PC-3 (cell line): ENCODE measurements around the gene RSRC1.

ENCODE experiments used
- EZH2phosphoT487 ChIP-seq: fragments of 300-600 bp; sonication (generic); IDR thresholded peaks from 2 replicates; pipeline ENCODE4 v1.6.1; 2018; ENCODE audit warnings: mild to moderate bottlenecking, antibody characterized with exemption, low read length, borderline replicate concordance
- TF ChIP-seq, protein P1 (sequence below): fragments of 300-600 bp; sonication (generic); conservative IDR thresholded peaks from 2 replicates; pipeline ENCODE4 v1.5.1; 2017; ENCODE audit warnings: antibody characterized with exemption, low read depth, mild to moderate bottlenecking, low read length

DNA sequence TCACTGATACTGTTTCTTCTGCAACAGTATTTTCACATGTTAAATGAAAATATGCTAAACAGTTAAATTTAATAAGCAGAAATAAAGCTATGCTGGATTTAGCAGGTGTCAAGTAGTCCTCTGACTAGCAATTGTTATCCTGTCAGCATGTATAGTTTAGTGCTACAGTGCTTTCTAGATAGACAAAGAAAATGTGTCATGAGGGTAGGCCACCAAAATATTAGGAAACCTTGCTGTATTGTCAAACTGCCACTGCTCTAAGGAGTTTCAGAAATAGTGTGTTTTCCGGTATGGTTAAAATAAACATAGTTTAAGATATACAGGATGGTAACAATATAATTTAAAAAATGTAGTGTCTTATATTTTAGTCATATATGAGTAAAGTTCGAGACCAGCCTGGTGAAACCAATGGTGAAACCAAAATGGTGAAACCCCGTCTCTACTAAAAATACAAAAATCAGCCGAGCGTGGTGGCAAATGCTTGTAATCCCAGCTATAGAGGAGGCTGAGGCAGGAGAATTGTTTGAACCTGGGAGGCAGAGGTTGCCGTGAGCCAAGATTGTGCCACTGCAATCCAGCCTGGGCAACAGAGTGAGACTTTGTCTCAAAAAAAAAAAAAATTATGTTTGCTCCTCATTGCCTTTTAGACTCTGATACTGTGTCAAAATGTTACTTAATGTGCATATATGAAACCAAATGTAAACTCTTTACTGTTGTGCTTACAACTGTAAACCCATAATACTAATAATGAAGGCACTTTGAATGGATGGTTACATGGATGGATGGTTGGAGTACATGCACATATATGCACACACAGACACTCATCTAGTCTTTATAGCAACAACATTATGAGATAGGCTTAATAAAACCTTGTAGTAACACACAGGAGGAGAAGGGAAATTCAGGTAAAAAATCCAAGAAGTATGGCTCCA, 204.8 kb downstream of the RSRC1 start:
- TF ChIP-seq, protein P1, sequence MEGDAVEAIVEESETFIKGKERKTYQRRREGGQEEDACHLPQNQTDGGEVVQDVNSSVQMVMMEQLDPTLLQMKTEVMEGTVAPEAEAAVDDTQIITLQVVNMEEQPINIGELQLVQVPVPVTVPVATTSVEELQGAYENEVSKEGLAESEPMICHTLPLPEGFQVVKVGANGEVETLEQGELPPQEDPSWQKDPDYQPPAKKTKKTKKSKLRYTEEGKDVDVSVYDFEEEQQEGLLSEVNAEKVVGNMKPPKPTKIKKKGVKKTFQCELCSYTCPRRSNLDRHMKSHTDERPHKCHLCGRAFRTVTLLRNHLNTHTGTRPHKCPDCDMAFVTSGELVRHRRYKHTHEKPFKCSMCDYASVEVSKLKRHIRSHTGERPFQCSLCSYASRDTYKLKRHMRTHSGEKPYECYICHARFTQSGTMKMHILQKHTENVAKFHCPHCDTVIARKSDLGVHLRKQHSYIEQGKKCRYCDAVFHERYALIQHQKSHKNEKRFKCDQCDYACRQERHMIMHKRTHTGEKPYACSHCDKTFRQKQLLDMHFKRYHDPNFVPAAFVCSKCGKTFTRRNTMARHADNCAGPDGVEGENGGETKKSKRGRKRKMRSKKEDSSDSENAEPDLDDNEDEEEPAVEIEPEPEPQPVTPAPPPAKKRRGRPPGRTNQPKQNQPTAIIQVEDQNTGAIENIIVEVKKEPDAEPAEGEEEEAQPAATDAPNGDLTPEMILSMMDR = no peak
- no peak for TF ChIP-seq EZH2phosphoT487
